HG02763 (cell line): Measurements from ENCODE around the gene NMRK2.
"Not testable (repeated sequence)": the region's sequence is repeated elsewhere in the genome, so short reads cannot be mapped to it uniquely, and the experiment has no call there.

Source experiments
- ATAC-seq: cut with Tn5 transposase; IDR thresholded peaks from one replicate; pipeline ENCODE4 v1.9.1; 2021; ENCODE audit warnings: mild to moderate bottlenecking, moderate library complexity; ENCODE audit not compliant: unreplicated experiment

NMRK2 gene, protein sequence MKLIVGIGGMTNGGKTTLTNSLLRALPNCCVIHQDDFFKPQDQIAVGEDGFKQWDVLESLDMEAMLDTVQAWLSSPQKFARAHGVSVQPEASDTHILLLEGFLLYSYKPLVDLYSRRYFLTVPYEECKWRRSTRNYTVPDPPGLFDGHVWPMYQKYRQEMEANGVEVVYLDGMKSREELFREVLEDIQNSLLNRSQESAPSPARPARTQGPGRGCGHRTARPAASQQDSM

DNA sequence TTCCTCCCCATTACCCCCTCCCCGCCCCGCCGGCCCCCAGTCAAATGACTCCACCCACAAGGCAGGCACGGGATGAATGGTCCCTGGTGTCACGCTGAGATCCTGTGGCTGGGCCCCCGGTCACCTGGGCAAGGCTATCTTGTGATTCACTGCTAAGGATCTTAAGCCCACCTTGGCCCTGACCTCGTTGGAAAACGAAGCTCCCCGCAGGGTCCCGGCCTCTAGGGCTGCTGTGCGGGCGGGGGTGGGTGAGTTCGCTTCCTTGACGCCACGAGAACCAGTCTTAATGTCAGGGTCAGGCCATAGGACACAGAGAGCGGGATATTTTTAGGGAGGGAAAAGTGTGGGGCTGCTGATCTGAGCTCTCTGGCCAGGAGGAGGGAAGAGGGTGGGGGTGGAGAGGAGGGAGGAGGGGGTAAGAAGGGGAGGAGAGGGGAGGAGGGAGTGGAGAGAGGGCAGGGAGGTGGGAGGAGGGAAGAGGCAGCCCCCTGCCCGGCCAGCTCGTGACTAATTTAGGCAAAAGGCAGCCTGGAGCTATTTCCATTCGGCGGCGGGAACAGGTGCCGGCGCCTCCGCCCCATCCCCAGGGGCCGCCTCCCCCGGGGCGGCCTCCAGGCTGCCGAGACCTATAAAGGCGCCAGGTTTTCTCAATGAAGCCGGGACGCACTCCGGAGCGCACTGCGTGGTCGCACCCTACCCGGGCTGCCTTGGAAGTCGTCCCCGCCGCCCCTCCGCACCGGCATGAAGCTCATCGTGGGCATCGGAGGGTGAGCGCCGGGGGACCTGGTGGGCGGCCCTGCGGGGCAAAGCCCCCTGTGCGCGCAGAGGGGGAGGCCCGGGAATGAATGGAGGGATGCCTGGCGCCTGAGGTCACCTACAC is at the start of gene NMRK2:
Gene NMRK2, plus strand, starts transcription at position 139 of the 880 bp plus-strand sequence. Its CDS starts 603 bp downstream, at position 742.
- ATAC-seq: no peak

DNA sequence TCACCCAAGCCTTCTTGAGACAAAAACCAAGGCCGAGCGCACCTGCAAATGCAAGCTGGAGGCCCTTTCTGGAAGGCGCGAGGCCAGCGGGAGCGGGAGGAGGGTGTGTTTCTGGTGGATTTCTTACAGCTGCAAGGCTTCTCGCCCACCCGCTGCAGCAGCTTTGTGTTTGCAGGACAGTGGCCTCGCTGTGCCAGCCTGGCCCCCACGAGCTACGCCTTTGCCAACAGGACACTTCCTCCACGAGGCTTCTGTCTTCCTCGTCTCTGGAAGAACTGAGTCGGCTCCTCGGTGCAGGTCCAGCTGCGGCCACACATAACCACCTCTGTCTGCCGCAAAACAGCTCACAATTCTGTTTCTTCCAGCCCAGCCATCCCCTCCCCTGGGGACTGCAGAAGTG is 42.3 kb upstream of the NMRK2 start:
- ATAC-seq: no peak

- ATAC-seq: no peak
Measured at GRCh38 chr19:3893509-3894179, 39.2 kb upstream of the NMRK2 start.

GRCh38 chr19:3894959-3895358 is 37.9 kb upstream of the NMRK2 start:
- not testable (repeated sequence) for ATAC-seq

GRCh38 chr19:3895788-3896187 is 37.1 kb upstream of the NMRK2 start:
- no peak for ATAC-seq

DNA sequence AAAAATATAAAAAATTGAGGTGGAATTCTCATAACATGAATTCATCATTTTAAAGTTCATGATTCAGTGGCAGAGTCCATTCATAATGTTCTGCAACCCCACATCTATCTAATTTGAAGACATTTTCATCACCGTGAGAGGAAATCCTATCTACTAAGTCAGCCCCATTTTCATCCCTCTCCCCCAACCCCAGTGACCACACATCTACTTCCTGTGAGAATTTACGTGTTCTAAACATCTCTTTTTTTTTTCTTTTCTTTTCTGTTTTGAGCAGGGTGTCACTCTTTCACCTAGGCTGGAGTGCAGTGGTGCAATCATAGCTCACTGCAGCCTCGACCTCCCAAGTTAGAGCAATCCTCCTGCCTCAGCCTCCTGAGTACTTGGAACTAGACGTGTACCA is 34.9 kb upstream of the NMRK2 start:
- ATAC-seq: no peak

DNA sequence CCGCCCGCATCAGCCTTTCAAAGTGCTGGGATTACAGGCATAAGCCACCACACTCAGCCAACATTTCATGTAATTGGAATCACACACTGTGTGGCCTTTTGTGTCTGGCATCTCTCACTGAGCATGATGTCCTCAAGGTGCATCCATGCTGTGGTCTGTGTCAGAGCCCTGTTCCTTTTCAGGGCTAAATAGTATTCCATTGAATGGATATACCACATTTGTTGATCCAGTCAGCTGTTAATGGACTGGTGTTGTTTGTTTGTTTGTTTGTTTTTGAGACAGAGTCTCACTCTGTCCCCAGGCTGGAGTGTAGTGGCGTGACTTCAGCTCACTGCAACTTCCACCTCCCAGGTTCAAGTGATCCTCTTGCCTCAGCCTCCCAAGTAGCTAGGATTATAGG is 34.4 kb upstream of the NMRK2 start:
- ATAC-seq: no peak

DNA sequence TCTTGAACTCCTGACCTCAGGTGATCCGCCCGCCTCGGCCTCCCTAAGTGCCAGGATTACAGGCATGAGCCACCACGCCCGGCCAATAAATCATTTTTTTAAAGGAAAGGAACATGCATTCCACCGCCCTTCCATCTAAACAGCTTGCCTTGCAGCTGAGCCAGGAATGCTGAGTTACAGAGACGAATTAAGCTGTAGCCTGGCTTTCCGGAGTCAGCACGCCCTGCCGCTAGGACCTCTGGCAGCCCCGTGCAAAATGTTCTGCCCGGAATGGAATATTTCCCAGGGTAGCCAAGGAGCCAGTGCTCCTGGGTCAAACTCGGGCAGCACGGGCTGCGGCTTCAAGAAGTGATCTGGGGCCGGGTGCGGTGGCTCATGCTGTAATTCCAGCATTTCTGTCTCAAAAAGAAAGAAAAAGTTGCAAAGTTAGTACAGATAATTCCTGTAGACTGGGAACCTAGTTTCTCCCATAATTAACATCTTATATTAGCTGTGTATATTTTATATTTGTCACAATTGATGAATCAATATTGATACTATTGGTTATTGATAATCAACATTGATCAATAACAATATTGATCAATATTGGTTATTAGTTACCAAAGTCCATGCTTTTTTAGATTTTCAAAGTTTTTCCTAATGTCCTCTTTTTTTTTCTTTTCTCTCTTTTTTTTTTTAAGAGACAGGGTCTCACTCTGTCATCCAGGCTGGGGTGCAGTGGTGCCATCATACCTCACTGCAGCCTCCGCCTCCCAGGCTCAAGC is 33.2 kb upstream of the NMRK2 start:
- ATAC-seq: no peak

- no peak for ATAC-seq
Measured at GRCh38 chr19:3902317-3902973, 30.4 kb upstream of the NMRK2 start.

- ATAC-seq: no peak
Measured at GRCh38 chr19:3904233-3904632, 28.6 kb upstream of the NMRK2 start.

GRCh38 chr19:3907626-3908265 is 25.1 kb upstream of the NMRK2 start:
- no peak for ATAC-seq

- ATAC-seq: no peak
Measured at GRCh38 chr19:3908266-3909054, 24.4 kb upstream of the NMRK2 start.

- no peak for ATAC-seq
Measured at GRCh38 chr19:3910105-3910504, 22.8 kb upstream of the NMRK2 start.

DNA sequence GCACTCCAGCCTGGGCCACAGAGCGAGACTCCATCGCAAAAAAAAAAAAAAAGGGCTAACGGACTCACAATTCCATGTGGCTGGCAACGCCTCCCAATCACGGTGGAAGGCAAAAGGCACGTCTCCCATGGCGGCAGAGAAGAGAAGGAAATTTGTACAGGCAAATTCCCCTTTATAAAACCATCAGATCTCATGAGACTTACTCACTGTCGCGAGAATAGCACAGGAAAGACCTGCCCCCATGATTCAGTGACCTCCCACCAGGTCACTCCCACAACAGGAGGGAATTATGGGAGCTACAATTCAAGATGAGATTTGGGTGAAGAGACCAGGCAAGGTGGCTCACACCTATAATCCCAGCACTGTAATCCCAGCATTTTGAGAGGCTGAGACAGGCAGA is 18.7 kb upstream of the NMRK2 start:
- no peak for ATAC-seq

GRCh38 chr19:3916033-3916432 is 16.8 kb upstream of the NMRK2 start:
- no peak for ATAC-seq

- no peak for ATAC-seq
Measured at GRCh38 chr19:3919793-3920192, 13.1 kb upstream of the NMRK2 start.

- no peak for ATAC-seq
Measured at GRCh38 chr19:3923096-3923758, 9.6 kb upstream of the NMRK2 start.

GRCh38 chr19:3923912-3924311 is 9.0 kb upstream of the NMRK2 start:
- no peak for ATAC-seq

DNA sequence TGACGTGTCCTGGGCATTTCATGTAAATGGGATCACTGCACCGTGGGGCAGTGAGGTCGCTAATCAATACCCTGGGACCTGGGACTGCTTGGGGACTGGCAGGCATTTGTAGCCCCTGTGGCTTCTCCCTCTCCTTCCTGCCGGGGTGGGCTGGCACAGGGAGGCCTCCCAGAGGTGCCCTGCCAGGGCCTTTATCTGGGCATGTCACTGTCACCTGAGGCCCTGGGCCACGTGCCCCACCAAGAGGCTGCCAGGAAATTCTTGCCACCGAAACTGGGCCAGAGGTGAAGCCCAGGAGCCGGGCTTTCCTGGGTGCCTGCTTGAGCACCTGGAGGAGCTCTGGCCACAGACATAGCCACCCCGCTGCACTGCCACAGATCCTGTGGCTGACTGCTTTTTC is 1.8 kb upstream of the NMRK2 start:
- no peak for ATAC-seq
